Transverse colon (tissue), 4 donors: ENCODE results near the gene AQP7. TPM values are rescaled to one million over a fixed set of nuclear protein-coding genes. Genes with fewer than 3 reads are reported as not detected.

Experiments
- DNase-seq: peaks from one replicate; pipeline ENCODE4 v3.0.0-alpha.2; 2019
- H3K27ac ChIP-seq, 4 donors: fragments of 200-600 bp; sonication (generic); 2 replicates each; pipeline ENCODE4 v1.5.1; 2016 to 2018; ENCODE audit warnings: inconsistent platforms in 4 of 4
- H3K27me3 ChIP-seq: fragments of 200-600 bp; sonication (generic); 2 replicates; pipeline ENCODE4 v1.5.1; 2017; ENCODE audit warnings: inconsistent platforms
- H3K36me3 ChIP-seq, 4 donors: fragments of 200-600 bp; sonication (generic); 2 replicates each; pipeline ENCODE4 v1.5.1; 2017 to 2019; ENCODE audit warnings: inconsistent platforms in 4 of 4
- H3K4me1 ChIP-seq, 4 donors: fragments of 200-600 bp; sonication (generic); 2 replicates each; pipeline ENCODE4 v1.5.1; 2017 to 2020; ENCODE audit warnings: inconsistent platforms in 4 of 4
- H3K4me3 ChIP-seq, 4 donors: fragments of 200-600 bp; sonication (generic); 1 replicate in 1 of 4; 2 replicates in 3 of 4; pipeline versions ENCODE4 v1.5.1 to v1.6.1; 2017 to 2019; ENCODE audit warnings: inconsistent platforms in 4 of 4
- H3K9me3 ChIP-seq, 2 donors: fragments of 200-600 bp; sonication (generic); 2 replicates each; pipeline ENCODE4 v1.5.1; 2017 to 2019; ENCODE audit warnings: inconsistent platforms in 2 of 2
- CTCF ChIP-seq, 5 experiments: fragments of 200-600 bp in 3 of 5; fragments of 450-650 bp in 2 of 5; sonication (generic) in 3 of 5; IDR thresholded peaks; 1 replicate in 2 of 5; 2 replicates in 3 of 5; pipeline ENCODE4 v1.5.1; 2016 to 2017; ENCODE audit warnings: antibody characterized with exemption in 5 of 5, inconsistent platforms in 3 of 5, mild to moderate bottlenecking in 2 of 5, moderate library complexity in 1 of 5
- EP300 ChIP-seq: sonication (generic); formaldehyde crosslinking; IDR thresholded peaks from one replicate; pipeline ENCODE4 v1.6.1; 2017; ENCODE audit warnings: antibody characterized with exemption, low read depth
- POLR2A ChIP-seq: fragments of 450-650 bp; IDR thresholded peaks from one replicate; pipeline ENCODE4 v1.6.1; 2016; ENCODE audit warnings: antibody characterized with exemption, mild to moderate bottlenecking, moderate library complexity
- POLR2AphosphoS5 ChIP-seq, 3 donors: sonication (generic); formaldehyde crosslinking; IDR thresholded peaks; one replicate each; pipeline ENCODE4 v1.6.1; 2016; ENCODE audit warnings: antibody characterized with exemption in 3 of 3
- WGBS, 2 donors: methylation state at CpG; one replicate each; pipeline ENCODE4 v1.1.5; 2018; ENCODE audit warnings: low coverage in 1 of 2; 5-methylcytosine and 5-hydroxymethylcytosine counted together
- in situ Hi-C, 4 donors: fragments of 200-750 bp; cut with MboI; loops; one replicate each; pipeline versions ENCODE4 v1.15.0 to v1.15.1; 2017; ENCODE audit warnings: low sequenced_read_pairs in 3 of 4, low pct_ligation_motif_present in 1 of 4, low pct_unique_long_range_greater_than_20kb in 1 of 4
- intact Hi-C: fragments of 100-400 bp; cut with DNase I; formaldehyde crosslinking; loops from one replicate; pipeline ENCODE4 v1.15.1; 2023; ENCODE audit warnings: low total_unique reads
- total RNA-seq, 4 donors: library from RNA; depleted of rRNA; stranded (reverse); fragments of >200 nt; gene quantifications; one replicate each; pipeline ENCODE4 v1.1.0, GENCODE V29; 2016

AQP7 gene
- total RNA-seq, 4 donors from 2014 or later: 11.9 to 207 (median 27.7) TPM

- H3K9me3 ChIP-seq: no peaks in the 10 kb centered on the region
- peaks cover 0 to 11% (median 0%) of the 10 kb centered on the region in 4 donors for H3K4me1 ChIP-seq
- H3K27ac ChIP-seq: no peak overlapping the region
- TF ChIP-seq POLR2A: no peak
- no peak for TF ChIP-seq CTCF (IDR thresholded peaks at IDR 0.05)
- no peak for TF ChIP-seq POLR2AphosphoS5 (IDR thresholded peaks at IDR 0.05)
- TF ChIP-seq EP300: no peak
- WGBS, 2 donors: 75 to 85% methylated on average over 5 of the region's 5 CpGs
- intact Hi-C loops: no loop called here
- DNase-seq: no peak
- no peaks in the 10 kb centered on the region for H3K27me3 ChIP-seq
- in situ Hi-C loops: loop anchor here in 1 of 4 donors (25.0 kb wide), 1 partner anchor 108 kb away; the partner anchor contains the start of gene NOL6
- peaks cover 0 to 7% (median 2%) of the 10 kb centered on the region in 4 donors for H3K36me3 ChIP-seq
- H3K4me3 ChIP-seq: no peak overlapping the region
These were observed 47.6 kb downstream of the AQP7 start for GRCh38 chr9:33354651-33355211.

GRCh38 chr9:33351547-33351946 lies 50.8 kb downstream of the AQP7 start:
- H3K9me3 ChIP-seq: no peaks in the 10 kb centered on the region
- peaks cover 0 to 14% (median 0%) of the 10 kb centered on the region in 4 donors for H3K4me1 ChIP-seq
- H3K27ac ChIP-seq: peak overlapping the region in 2 of 4 donors; percentile 66 to 80
- H3K36me3 ChIP-seq: peaks cover 0 to 30% (median 13%) of the 10 kb centered on the region in 4 donors
- no peaks in the 10 kb centered on the region for H3K27me3 ChIP-seq
- TF ChIP-seq EP300: no peak
- TF ChIP-seq POLR2AphosphoS5 (IDR thresholded peaks at IDR 0.05): no peak
- TF ChIP-seq POLR2A: no peak
- no peak for TF ChIP-seq CTCF (IDR thresholded peaks at IDR 0.05)
- in situ Hi-C loops: loop anchor here in 1 of 4 donors (25.0 kb wide), 1 partner anchor 111 kb away; the partner anchor contains the start of gene NOL6
- 77 to 100% methylated on average over 2 to 4 of the region's 4 CpGs for WGBS, 2 donors
- DNase-seq: no peak
- no peak overlapping the region for H3K4me3 ChIP-seq
- intact Hi-C loops: no loop called here

- intact Hi-C loops: no loop called here
- Histone ChIP-seq H3K27ac (peak overlapping the region; percentile 55 to 80 (median 69)), H3K4me3 (no peak overlapping the region), H3K36me3 (peaks cover 0 to 40% (median 19%) of the 10 kb centered on the region in 4 donors), H3K4me1 (peaks cover 0 to 14% (median 0%) of the 10 kb centered on the region in 4 donors), H3K9me3 (no peaks in the 10 kb centered on the region), H3K27me3 (no peaks in the 10 kb centered on the region)
- in situ Hi-C loops: loop anchor here in 1 of 4 donors (25.0 kb wide), 1 partner anchor 112 kb away; the partner anchor contains the start of gene NOL6
- WGBS, 2 donors: 38% methylated on average over 2 of the region's 2 CpGs; no CpG with 5 or more reads in 1 of the 2 donors
- no peak for DNase-seq
- TF ChIP-seq POLR2AphosphoS5 (IDR thresholded peaks at IDR 0.05) (peak; percentile 29 to 63 (median 47)), EP300 (no peak)
These were observed 52.1 kb downstream of the AQP7 start for GRCh38 chr9:33350310-33350709.

- Histone ChIP-seq H3K27ac (peak overlapping the region; percentile 41 to 66 (median 57)), H3K4me3 (no peak overlapping the region), H3K4me1 (peaks cover 0 to 14% (median 0%) of the 10 kb centered on the region in 4 donors), H3K9me3 (no peaks in the 10 kb centered on the region), H3K36me3 (peaks cover 0 to 45% (median 22%) of the 10 kb centered on the region in 4 donors), H3K27me3 (no peaks in the 10 kb centered on the region)
- WGBS, 2 donors: 83% methylated on average over 2 of the region's 2 CpGs; no CpG with 5 or more reads in 1 of the 2 donors
- in situ Hi-C loops: loop anchor here in 1 of 4 donors (25.0 kb wide), 1 partner anchor 113 kb away; the partner anchor contains the start of gene NOL6
- DNase-seq: no peak
- intact Hi-C loops: no loop called here
- TF ChIP-seq CTCF (IDR thresholded peaks at IDR 0.05) (no peak), POLR2A (no peak), EP300 (no peak), POLR2AphosphoS5 (IDR thresholded peaks at IDR 0.05) (no peak)
These were observed 52.6 kb downstream of the AQP7 start for GRCh38 chr9:33349743-33350142.
